ENCODE results near the gene CREB5. TPM values are rescaled to one million over a fixed set of nuclear protein-coding genes. Genes with fewer than 3 reads are reported as not detected.

Gene CREB5
- polyA plus RNA-seq, 1 donor from 2014 or later: 3.7 TPM

- TF ChIP-seq TAF1 (IDR thresholded peaks at IDR 0.05; ENCODE audit: low read depth): no peak
Measured at GRCh38 chr7:28656529-28656928, 244.2 kb downstream of the CREB5 start (continued).

DNA sequence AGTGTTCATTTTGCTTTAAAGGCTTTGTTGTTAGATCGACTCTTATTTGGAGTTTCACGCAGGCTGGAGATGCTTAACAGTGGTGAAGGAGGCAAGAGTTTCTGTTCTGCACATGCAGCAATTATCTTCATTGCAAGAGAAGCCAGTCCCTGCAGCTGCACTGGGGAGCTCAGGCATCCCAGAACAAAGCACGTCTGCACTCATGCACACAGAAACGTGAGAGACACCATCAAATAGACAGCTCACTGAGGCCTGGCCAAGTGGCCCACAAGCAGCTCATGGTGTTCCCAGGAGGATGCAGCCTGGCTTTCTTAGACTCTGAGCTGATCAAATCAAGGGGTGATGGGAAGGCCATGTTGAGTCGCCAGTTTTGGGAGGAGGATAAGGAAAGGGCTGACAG, 246.1 kb downstream of the CREB5 start:
- H3K9me2 ChIP-seq (ENCODE audit: insufficient read depth, low read length): no peaks in the 10 kb centered on the region
- no peaks in the 10 kb centered on the region for H3K79me2 ChIP-seq (replicated peaks; ENCODE audit: insufficient read depth, low read length)
- no peak overlapping the region for H3K4me3 ChIP-seq (ENCODE audit: low read length)
- H3K36me3 ChIP-seq (ENCODE audit: insufficient read depth, low read length): no peaks in the 10 kb centered on the region
- no peak overlapping the region for H3K4me2 ChIP-seq (ENCODE audit: low read length)
- H2AFZ ChIP-seq (ENCODE audit: low read depth, low read length): no peak overlapping the region
- no peak overlapping the region for H3K27ac ChIP-seq (ENCODE audit: low read length)
- no peaks in the 10 kb centered on the region for H3F3A ChIP-seq (ENCODE audit: insufficient read depth, low read length, poor library complexity, severe bottlenecking)
- no peak overlapping the region for H3K9ac ChIP-seq (ENCODE audit: low read length)
- TF ChIP-seq TAF1 (IDR thresholded peaks at IDR 0.05; ENCODE audit: low read depth) (no peak), SMC3 (conservative IDR thresholded peaks at IDR 0.05; ENCODE audit: poor library complexity) (no peak), EZH2 (IDR thresholded peaks at IDR 0.05; ENCODE audit: borderline replicate concordance, insufficient read depth, low read length, poor library complexity, severe bottlenecking) (no peak), RAD21 (conservative IDR thresholded peaks at IDR 0.05) (no peak), POLR2AphosphoS5 (IDR thresholded peaks at IDR 0.05) (no peak), EP300 (conservative IDR thresholded peaks at IDR 0.05; ENCODE audit: poor library complexity, severe bottlenecking) (no peak), MXI1 (conservative IDR thresholded peaks at IDR 0.05; ENCODE audit: poor library complexity, severe bottlenecking) (no peak)
- TF ChIP-seq, protein P1, sequence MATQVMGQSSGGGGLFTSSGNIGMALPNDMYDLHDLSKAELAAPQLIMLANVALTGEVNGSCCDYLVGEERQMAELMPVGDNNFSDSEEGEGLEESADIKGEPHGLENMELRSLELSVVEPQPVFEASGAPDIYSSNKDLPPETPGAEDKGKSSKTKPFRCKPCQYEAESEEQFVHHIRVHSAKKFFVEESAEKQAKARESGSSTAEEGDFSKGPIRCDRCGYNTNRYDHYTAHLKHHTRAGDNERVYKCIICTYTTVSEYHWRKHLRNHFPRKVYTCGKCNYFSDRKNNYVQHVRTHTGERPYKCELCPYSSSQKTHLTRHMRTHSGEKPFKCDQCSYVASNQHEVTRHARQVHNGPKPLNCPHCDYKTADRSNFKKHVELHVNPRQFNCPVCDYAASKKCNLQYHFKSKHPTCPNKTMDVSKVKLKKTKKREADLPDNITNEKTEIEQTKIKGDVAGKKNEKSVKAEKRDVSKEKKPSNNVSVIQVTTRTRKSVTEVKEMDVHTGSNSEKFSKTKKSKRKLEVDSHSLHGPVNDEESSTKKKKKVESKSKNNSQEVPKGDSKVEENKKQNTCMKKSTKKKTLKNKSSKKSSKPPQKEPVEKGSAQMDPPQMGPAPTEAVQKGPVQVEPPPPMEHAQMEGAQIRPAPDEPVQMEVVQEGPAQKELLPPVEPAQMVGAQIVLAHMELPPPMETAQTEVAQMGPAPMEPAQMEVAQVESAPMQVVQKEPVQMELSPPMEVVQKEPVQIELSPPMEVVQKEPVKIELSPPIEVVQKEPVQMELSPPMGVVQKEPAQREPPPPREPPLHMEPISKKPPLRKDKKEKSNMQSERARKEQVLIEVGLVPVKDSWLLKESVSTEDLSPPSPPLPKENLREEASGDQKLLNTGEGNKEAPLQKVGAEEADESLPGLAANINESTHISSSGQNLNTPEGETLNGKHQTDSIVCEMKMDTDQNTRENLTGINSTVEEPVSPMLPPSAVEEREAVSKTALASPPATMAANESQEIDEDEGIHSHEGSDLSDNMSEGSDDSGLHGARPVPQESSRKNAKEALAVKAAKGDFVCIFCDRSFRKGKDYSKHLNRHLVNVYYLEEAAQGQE (IDR thresholded peaks at IDR 0.05; ENCODE audit: borderline replicate concordance): no peak
- TF ChIP-seq, protein P2, sequence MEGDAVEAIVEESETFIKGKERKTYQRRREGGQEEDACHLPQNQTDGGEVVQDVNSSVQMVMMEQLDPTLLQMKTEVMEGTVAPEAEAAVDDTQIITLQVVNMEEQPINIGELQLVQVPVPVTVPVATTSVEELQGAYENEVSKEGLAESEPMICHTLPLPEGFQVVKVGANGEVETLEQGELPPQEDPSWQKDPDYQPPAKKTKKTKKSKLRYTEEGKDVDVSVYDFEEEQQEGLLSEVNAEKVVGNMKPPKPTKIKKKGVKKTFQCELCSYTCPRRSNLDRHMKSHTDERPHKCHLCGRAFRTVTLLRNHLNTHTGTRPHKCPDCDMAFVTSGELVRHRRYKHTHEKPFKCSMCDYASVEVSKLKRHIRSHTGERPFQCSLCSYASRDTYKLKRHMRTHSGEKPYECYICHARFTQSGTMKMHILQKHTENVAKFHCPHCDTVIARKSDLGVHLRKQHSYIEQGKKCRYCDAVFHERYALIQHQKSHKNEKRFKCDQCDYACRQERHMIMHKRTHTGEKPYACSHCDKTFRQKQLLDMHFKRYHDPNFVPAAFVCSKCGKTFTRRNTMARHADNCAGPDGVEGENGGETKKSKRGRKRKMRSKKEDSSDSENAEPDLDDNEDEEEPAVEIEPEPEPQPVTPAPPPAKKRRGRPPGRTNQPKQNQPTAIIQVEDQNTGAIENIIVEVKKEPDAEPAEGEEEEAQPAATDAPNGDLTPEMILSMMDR (IDR thresholded peaks at IDR 0.05; ENCODE audit: poor library complexity, severe bottlenecking): no peak
- no peaks in the 10 kb centered on the region for H4K20me1 ChIP-seq (ENCODE audit: insufficient read depth)
- H3K27me3 ChIP-seq (ENCODE audit: insufficient read depth, low read depth, low read length): no peaks in the 10 kb centered on the region
- H3K9me3 ChIP-seq (ENCODE audit: low read length): no peaks in the 10 kb centered on the region

DNA sequence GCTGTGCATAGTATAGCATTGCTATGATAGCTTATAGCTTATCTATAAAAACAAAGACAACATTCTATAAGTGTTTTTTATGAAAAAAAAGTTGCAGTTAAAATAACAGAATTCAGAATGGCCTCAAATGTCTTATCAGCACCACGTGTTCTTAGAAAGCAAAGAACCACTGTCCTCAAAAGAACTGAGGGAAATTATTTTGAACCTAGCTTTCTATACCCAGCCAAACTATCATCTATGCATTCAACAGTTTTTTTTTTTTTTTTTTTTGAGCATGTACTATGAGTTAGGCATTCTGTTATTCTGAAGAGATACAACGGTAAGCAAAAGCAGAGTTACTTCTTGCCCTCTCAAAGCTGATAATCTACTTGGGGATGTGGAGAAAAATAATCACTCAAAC, 247.8 kb downstream of the CREB5 start:
- no peak overlapping the region for H3K4me2 ChIP-seq (ENCODE audit: low read length)
- no peaks in the 10 kb centered on the region for H3K79me2 ChIP-seq (replicated peaks; ENCODE audit: insufficient read depth, low read length)
- no peak overlapping the region for H3K9ac ChIP-seq (ENCODE audit: low read length)
- no peak overlapping the region for H3K27ac ChIP-seq (ENCODE audit: low read length)
- H4K20me1 ChIP-seq (ENCODE audit: insufficient read depth): no peaks in the 10 kb centered on the region
- H2AFZ ChIP-seq (ENCODE audit: low read depth, low read length): no peak overlapping the region
- no peaks in the 10 kb centered on the region for H3K9me3 ChIP-seq (ENCODE audit: low read length)
- TF ChIP-seq, protein P2 (IDR thresholded peaks at IDR 0.05; ENCODE audit: poor library complexity, severe bottlenecking): no peak
- TF ChIP-seq MXI1 (conservative IDR thresholded peaks at IDR 0.05; ENCODE audit: poor library complexity, severe bottlenecking) (no peak), SMC3 (conservative IDR thresholded peaks at IDR 0.05; ENCODE audit: poor library complexity) (no peak), EP300 (conservative IDR thresholded peaks at IDR 0.05; ENCODE audit: poor library complexity, severe bottlenecking) (no peak), TAF1 (IDR thresholded peaks at IDR 0.05; ENCODE audit: low read depth) (no peak), EZH2 (IDR thresholded peaks at IDR 0.05; ENCODE audit: borderline replicate concordance, insufficient read depth, low read length, poor library complexity, severe bottlenecking) (no peak), POLR2AphosphoS5 (IDR thresholded peaks at IDR 0.05) (no peak), RAD21 (conservative IDR thresholded peaks at IDR 0.05) (no peak)
- no peak overlapping the region for H3K4me3 ChIP-seq (ENCODE audit: low read length)
- H3K27me3 ChIP-seq (ENCODE audit: insufficient read depth, low read depth, low read length): no peaks in the 10 kb centered on the region
- H3K9me2 ChIP-seq (ENCODE audit: insufficient read depth, low read length): no peaks in the 10 kb centered on the region
- H3K36me3 ChIP-seq (ENCODE audit: insufficient read depth, low read length): no peaks in the 10 kb centered on the region
- H3F3A ChIP-seq (ENCODE audit: insufficient read depth, low read length, poor library complexity, severe bottlenecking): no peaks in the 10 kb centered on the region
